ENCODE results near the gene ZDHHC13. TPM values are rescaled to one million over a fixed set of nuclear protein-coding genes. Genes with fewer than 3 reads are reported as not detected.

The ZDHHC13 gene
- total and polyA plus RNA-seq, 9 donors = 5.7 to 15.4 (median 9.0) TPM

GRCh38 chr11:19100885-19101284 lies 16.1 kb upstream of the ZDHHC13 start:
- no peak for DNase-seq
- Histone ChIP-seq H3K27ac (no peak overlapping the region), H3K36me3 (no peaks in the 10 kb centered on the region), H3K9me3 (peaks cover 0 to 8% of the 10 kb centered on the region in 2 donors), H3K4me1 (ENCODE audit: insufficient read depth) (no peaks in the 10 kb centered on the region), H3K4me3 (no peak overlapping the region), H3K27me3 (no peaks in the 10 kb centered on the region)
- TF ChIP-seq CTCF (IDR thresholded peaks at IDR 0.05) = no peak
- TF ChIP-seq EP300 (IDR thresholded peaks at IDR 0.05) = no peak
- TF ChIP-seq POLR2A (IDR thresholded peaks at IDR 0.05) = no peak
- WGBS, 3 donors = 78 to 83% (median 79%) methylated on average over 4 of the region's 4 CpGs
- intact Hi-C loops (cut with DNase I) = no loop called here

- Histone ChIP-seq H3K27me3 (no peaks in the 10 kb centered on the region), H3K9me3 (peaks cover 0 to 8% of the 10 kb centered on the region in 2 donors), H3K4me1 (ENCODE audit: insufficient read depth) (no peaks in the 10 kb centered on the region), H3K4me3 (no peak overlapping the region), H3K36me3 (no peaks in the 10 kb centered on the region), H3K27ac (no peak overlapping the region)
- TF ChIP-seq CTCF (IDR thresholded peaks at IDR 0.05) = no peak
- TF ChIP-seq POLR2A (IDR thresholded peaks at IDR 0.05) = no peak
- no peak for TF ChIP-seq EP300 (IDR thresholded peaks at IDR 0.05)
- no peak for DNase-seq
- intact Hi-C loops (cut with DNase I) = no loop called here
- 8 to 21% (median 13%) methylated on average over 4 of the region's 4 CpGs for WGBS, 3 donors
Measured at GRCh38 chr11:19101796-19102520, 15.0 kb upstream of the ZDHHC13 start.

GRCh38 chr11:19102521-19102900 lies 14.5 kb upstream of the ZDHHC13 start:
- H3K27ac ChIP-seq = no peak overlapping the region
- no peaks in the 10 kb centered on the region for H3K36me3 ChIP-seq
- no peak for DNase-seq
- no peaks in the 10 kb centered on the region for H3K4me1 ChIP-seq (ENCODE audit: insufficient read depth)
- H3K4me3 ChIP-seq = no peak overlapping the region
- no peaks in the 10 kb centered on the region for H3K27me3 ChIP-seq
- 66 to 91% (median 67%) methylated on average over 1 of the region's 1 CpG for WGBS, 3 donors
- peaks cover 0 to 8% of the 10 kb centered on the region in 2 donors for H3K9me3 ChIP-seq
- TF ChIP-seq EP300 (IDR thresholded peaks at IDR 0.05) (no peak), CTCF (IDR thresholded peaks at IDR 0.05) (no peak), POLR2A (IDR thresholded peaks at IDR 0.05) (no peak)
- intact Hi-C loops (cut with DNase I) = no loop called here

- 55 to 81% (median 59%) methylated on average over 1 of the region's 1 CpG for WGBS, 3 donors
- peaks cover 0 to 8% of the 10 kb centered on the region in 2 donors for H3K9me3 ChIP-seq
Measured at GRCh38 chr11:19105011-19105410, 12.0 kb upstream of the ZDHHC13 start.

More at GRCh38 chr11:19105011-19105410, 12.0 kb upstream of the ZDHHC13 start:
- Histone ChIP-seq H3K4me1 (ENCODE audit: insufficient read depth) (no peaks in the 10 kb centered on the region), H3K4me3 (no peak overlapping the region), H3K27ac (no peak overlapping the region), H3K36me3 (no peaks in the 10 kb centered on the region), H3K27me3 (no peaks in the 10 kb centered on the region)
- TF ChIP-seq EP300 (IDR thresholded peaks at IDR 0.05) (no peak), CTCF (IDR thresholded peaks at IDR 0.05) (no peak), POLR2A (IDR thresholded peaks at IDR 0.05) (no peak)
- intact Hi-C loops (cut with DNase I) = no loop called here
- DNase-seq = no peak
